ENCODE results near the gene RNASEH1. TPM values are rescaled to one million over a fixed set of nuclear protein-coding genes. Genes with fewer than 3 reads are reported as not detected.

The RNASEH1 gene
- total and polyA plus RNA-seq, 2 of the 8 experiments (the other 6 are each of a cell fraction or from before 2014, with no cell fraction given): 11.7 to 42.7 TPM

- 90% methylated on average over 5 of the region's 5 CpGs; no CpG with 5 or more reads in 1 of the 2 experiments for WGBS, 2 experiments (ENCODE audit: extremely low coverage in 1 of 2, insufficient coverage in 1 of 2, insufficient read length in 1 of 2, insufficient replicate concordance in 2 of 2, low coverage in 1 of 2, low lambda C conversion rate in 2 of 2, missing lambda C conversion rate in 1 of 2)
- H4K8ac ChIP-seq (ENCODE audit: extremely low read depth, insufficient read depth, low read length): no peak overlapping the region
- H2BK120ac ChIP-seq (replicated peaks; ENCODE audit: low read depth, low read length): no peak overlapping the region
- H3K9me3 ChIP-seq (ENCODE audit: insufficient read depth in 2 of 2, low read depth in 1 of 2, low read length in 1 of 2): no peaks in the 10 kb centered on the region
- no peaks in the 10 kb centered on the region; the same call in 1 of the 2 replicates for H3K23me2 ChIP-seq (ENCODE audit: low read depth, low read length)
- H3K9ac ChIP-seq (replicated peaks in 1 of 4; ENCODE audit: extremely low read depth in 1 of 4, low read depth in 3 of 4, low read length in 3 of 4): no peak overlapping the region
- H3K4me2 ChIP-seq (ENCODE audit: insufficient read depth in 1 of 2, low read depth in 2 of 2, low read length in 2 of 2): no peak overlapping the region
- no peak overlapping the region for H2BK12ac ChIP-seq (ENCODE audit: low read depth, low read length)
- peaks cover 5% of the 10 kb centered on the region; the same call in 1 of the 2 replicates for H3K79me1 ChIP-seq (ENCODE audit: low read depth, low read length)
- H3K56ac ChIP-seq (replicated peaks; ENCODE audit: insufficient read length, low read depth, low read length): no peak overlapping the region
- no peaks in the 10 kb centered on the region for H3K27me3 ChIP-seq (replicated peaks in 1 of 4; ENCODE audit: control insufficient read depth in 3 of 4, extremely low read depth in 1 of 4, insufficient read depth in 3 of 4, low read length in 3 of 4)
- H3K14ac ChIP-seq (ENCODE audit: insufficient read length): no peak overlapping the region
- CTCF ChIA-PET (ENCODE audit: partially characterized antibody): no interaction called here
- peaks cover 26 to 63% (median 49%) of the 10 kb centered on the region in 4 experiments for H3K36me3 ChIP-seq (ENCODE audit: control insufficient read depth in 2 of 4, insufficient read depth in 4 of 4, low read length in 3 of 4)
- H4K91ac ChIP-seq (replicated peaks; ENCODE audit: insufficient read length, low read length): no peak overlapping the region
- FAIRE-seq: no peak
- H2BK20ac ChIP-seq (ENCODE audit: low read length): no peak overlapping the region
- no peak overlapping the region for H2BK5ac ChIP-seq (ENCODE audit: low read depth, low read length)
- H3K27ac ChIP-seq (ENCODE audit: low read depth, low read length): no peak overlapping the region
- no peak overlapping the region for H3K18ac ChIP-seq (ENCODE audit: extremely low read depth, low read length)
- no peaks in the 10 kb centered on the region for H3K4me1 ChIP-seq (replicated peaks in 1 of 4; ENCODE audit: control insufficient read depth in 3 of 4, insufficient read depth in 4 of 4, low read length in 3 of 4)
- H2AK5ac ChIP-seq (ENCODE audit: low read depth, low read length): no peak overlapping the region
- no peak overlapping the region for H3K4me3 ChIP-seq (ENCODE audit: extremely low read depth in 1 of 4, insufficient read depth in 2 of 4, low read depth in 3 of 4, low read length in 4 of 4)
- no peak overlapping the region for H2AFZ ChIP-seq (ENCODE audit: low read length)
- H4K20me1 ChIP-seq (replicated peaks in 1 of 2; ENCODE audit: control insufficient read depth in 1 of 2, insufficient read depth in 2 of 2, low read length in 2 of 2): peaks cover 2 to 6% of the 10 kb centered on the region in 2 experiments
- POLR2A ChIA-PET (ENCODE audit: partially characterized antibody): interaction anchor here (1.6 to 4.3 kb wide), 3 partner anchors 15 to 37 kb away, joined by 4 to 35 read pairs (median 11); partner anchors contain the start of gene RNASEH1
- H2BK15ac ChIP-seq (ENCODE audit: low read length): no peak overlapping the region
- H3K79me2 ChIP-seq (ENCODE audit: control insufficient read depth in 1 of 2, insufficient read depth in 2 of 2, low read length in 2 of 2): peaks cover 0 to 6% of the 10 kb centered on the region in 2 experiments; a peak in 2 of 4 replicates
- no peak for DNase-seq (ENCODE audit: low read depth in 1 of 2, low spot score in 2 of 2)
- no peak overlapping the region for H3K4ac ChIP-seq (replicated peaks; ENCODE audit: insufficient read length, low read depth, low read length)
- no peak overlapping the region for H4K5ac ChIP-seq (ENCODE audit: insufficient read length, low read depth, low read length)
- H3K23ac ChIP-seq (ENCODE audit: insufficient read length): no peak overlapping the region
- TF ChIP-seq EZH2 (IDR thresholded peaks at IDR 0.05; ENCODE audit: low read depth, low read length, severe bottlenecking) (no peak), SP1 (IDR thresholded peaks at IDR 0.05; ENCODE audit: low read depth, low read length) (no peak), SIRT6 (IDR thresholded peaks at IDR 0.05; ENCODE audit: low read length) (no peak), E2F6 (IDR thresholded peaks at IDR 0.05) (no peak), EP300 (IDR thresholded peaks at IDR 0.05; ENCODE audit: borderline replicate concordance in 1 of 2, low read depth in 2 of 2, low read length in 2 of 2) (no peak), RFX5 (IDR thresholded peaks at IDR 0.05; ENCODE audit: borderline replicate concordance, low read depth, low read length) (no peak), SIN3A (conservative IDR thresholded peaks at IDR 0.05 in 1 of 2, IDR thresholded peaks at IDR 0.05 in 1 of 2; ENCODE audit: low read depth in 1 of 2, low read length in 2 of 2) (no peak), USF2 (IDR thresholded peaks at IDR 0.05; ENCODE audit: low read length) (no peak), NANOG (IDR thresholded peaks at IDR 0.05; ENCODE audit: insufficient read depth, low read depth, low read length, poor library complexity, severe bottlenecking) (no peak), SP4 (IDR thresholded peaks at IDR 0.05; ENCODE audit: low read length) (no peak), CEBPB (IDR thresholded peaks at IDR 0.05; ENCODE audit: low read depth, low read length) (no peak), TAF1 (IDR thresholded peaks at IDR 0.05; ENCODE audit: low read depth, low read length) (no peak)
These were observed 16.0 kb downstream of the RNASEH1 start for GRCh38 chr2:3542107-3542506.

Data from H1 (cell line).